ENCODE measurements around the gene RTP5.

Gene RTP5

DNA sequence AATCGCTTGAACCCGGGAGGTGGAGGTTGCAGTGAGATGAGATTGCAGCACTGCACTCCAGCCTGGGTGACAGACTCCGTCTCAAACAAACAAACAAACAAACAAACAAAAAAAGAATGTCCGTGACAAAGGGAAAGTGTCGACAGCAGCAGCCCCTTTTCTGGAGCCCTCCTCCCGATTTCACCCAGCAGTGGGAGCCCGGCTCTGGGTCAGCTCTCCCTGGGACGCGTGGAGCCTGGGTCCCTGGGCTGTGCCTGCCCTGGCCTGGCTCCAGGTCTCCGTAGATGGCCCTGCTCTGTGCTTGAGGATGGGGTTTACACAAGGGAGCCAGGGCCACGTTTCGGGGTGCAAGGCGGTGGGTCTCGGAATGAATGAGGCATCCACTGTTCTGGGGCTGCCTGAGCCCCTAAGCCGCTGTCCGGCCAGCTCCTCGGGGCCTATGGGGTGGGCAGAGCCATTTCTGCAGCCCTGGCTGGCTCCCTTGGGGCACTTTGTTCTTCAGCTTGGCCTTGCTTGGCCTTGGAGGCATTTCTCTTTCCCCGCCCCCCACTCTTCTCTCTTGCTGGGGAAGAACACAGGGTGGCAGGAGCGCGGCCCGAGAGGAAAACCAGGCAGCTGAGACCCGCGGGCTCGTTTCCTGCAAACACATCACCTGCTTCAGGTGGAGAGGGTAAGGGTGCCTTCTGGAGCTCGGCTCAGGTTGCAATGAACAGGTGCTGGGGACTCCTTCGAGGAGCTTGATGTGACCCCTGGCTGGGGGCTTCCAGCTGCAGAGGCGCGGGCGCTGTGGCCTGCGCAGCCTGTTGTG is 29.1 kb downstream of the RTP5 start:
- TF ChIP-seq, protein P1, sequence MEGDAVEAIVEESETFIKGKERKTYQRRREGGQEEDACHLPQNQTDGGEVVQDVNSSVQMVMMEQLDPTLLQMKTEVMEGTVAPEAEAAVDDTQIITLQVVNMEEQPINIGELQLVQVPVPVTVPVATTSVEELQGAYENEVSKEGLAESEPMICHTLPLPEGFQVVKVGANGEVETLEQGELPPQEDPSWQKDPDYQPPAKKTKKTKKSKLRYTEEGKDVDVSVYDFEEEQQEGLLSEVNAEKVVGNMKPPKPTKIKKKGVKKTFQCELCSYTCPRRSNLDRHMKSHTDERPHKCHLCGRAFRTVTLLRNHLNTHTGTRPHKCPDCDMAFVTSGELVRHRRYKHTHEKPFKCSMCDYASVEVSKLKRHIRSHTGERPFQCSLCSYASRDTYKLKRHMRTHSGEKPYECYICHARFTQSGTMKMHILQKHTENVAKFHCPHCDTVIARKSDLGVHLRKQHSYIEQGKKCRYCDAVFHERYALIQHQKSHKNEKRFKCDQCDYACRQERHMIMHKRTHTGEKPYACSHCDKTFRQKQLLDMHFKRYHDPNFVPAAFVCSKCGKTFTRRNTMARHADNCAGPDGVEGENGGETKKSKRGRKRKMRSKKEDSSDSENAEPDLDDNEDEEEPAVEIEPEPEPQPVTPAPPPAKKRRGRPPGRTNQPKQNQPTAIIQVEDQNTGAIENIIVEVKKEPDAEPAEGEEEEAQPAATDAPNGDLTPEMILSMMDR (IDR thresholded peaks at IDR 0.05; ENCODE audit: insufficient read depth, missing control alignments) = no peak
- FAIRE-seq (no peak), DNase-seq (ENCODE audit: insufficient read length, low spot score) (no peak)

DNA sequence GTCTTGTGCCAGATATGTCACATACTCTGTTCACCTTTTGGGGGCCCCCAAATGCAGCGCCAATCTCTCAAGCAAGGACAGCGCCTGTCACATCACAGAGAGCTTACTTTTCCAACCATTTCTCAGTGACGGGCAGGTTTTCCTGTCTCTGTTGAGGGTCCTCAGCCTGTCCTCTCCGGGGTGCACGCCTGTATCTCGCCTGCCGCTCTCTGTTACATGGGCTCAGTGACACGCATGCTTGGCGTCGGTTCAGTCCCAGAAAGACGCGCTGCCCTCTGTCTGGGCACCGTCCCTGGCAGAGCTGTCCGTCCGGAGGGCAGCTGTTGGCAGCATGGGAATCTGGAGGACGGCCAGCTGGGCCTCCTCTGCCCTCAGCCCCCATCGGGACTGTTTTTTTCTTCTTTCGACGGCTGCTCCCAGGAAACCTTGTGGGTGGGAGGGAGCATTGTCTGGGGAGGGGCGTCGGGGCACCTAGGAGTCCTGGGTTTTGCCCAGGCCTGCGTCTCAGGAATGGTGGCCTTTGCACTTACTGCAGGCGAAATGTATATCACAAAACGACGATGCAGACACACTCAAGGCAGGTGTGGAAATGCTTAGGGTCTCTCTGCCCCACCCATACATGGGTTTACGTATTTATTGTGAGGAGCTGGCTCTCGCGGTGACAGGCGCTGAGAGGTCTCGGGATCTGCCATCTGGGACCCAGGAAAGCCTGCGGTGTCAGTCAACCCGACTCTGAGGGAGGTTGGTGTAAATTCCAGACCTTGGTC is 30.9 kb downstream of the RTP5 start:
- no peak for DNase-seq (ENCODE audit: insufficient read length, low spot score)
- TF ChIP-seq, protein P1 (IDR thresholded peaks at IDR 0.05; ENCODE audit: insufficient read depth, missing control alignments) = no peak
- FAIRE-seq = no peak

DNA sequence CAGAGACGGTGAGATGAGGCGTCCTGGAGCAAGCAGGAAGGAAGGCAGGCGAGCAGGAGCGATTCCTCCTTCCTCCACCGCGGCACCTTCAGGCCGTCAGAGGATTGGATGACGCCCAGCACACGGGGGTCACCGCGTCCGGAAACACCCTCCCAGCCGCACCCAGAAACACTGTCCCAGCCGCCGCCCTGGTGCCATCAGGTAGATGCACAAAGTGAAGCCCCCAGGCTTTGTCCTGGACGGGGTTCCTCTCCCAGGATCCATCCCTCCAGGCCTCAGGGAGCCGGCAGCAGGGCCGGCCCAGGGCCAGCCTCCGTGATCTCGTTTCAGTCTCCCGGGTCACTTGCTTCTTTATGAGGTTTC is 31.5 kb downstream of the RTP5 start:
- TF ChIP-seq, protein P1 (IDR thresholded peaks at IDR 0.05; ENCODE audit: insufficient read depth, missing control alignments) = no peak
- FAIRE-seq = no peak
- no peak for DNase-seq (ENCODE audit: insufficient read length, low spot score)

DNA sequence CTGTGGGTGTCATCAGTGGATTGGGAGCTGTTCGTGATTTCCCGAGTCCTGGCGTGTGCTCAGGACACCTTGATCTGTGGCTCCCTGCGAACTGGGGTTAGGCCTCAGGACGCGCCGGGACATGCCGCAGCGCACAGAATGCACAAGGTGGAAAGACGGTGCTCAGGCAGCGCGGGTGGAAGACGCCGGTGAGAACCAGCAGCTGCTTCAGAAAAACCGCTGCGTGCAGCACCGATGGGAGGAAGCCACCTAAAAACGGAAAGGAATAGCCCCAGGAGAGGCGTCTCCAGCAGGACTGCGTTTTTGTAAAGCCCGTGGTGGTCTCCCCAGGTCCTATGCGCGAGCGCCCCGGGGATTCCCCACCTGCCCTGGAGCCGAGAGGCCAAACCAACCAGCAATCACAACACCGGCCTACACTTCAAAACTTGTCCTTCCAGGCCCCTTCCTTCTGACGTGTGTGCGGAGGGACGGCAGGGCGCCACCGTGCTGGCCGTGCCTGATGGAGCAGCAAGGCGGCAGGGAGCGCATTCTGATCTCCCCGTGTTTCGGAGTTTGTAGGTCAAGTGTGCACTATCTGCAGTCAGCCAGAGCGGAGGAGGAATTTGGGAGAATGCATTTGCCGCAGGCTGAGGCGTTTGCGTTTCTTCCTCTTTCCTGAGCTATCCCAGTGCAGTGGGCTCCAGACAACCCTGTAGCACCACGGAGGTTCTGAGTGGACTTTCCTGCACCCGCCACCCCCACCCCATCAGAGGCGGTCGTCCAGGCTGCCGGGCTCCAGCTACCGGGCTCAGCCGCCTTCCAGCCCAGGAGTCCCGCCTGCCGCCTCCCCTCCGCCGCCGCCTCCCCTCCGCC is 32.2 kb downstream of the RTP5 start:
- no peak for FAIRE-seq
- no peak for DNase-seq (ENCODE audit: insufficient read length, low spot score)
- TF ChIP-seq, protein P1 (IDR thresholded peaks at IDR 0.05; ENCODE audit: insufficient read depth, missing control alignments) = no peak

DNA sequence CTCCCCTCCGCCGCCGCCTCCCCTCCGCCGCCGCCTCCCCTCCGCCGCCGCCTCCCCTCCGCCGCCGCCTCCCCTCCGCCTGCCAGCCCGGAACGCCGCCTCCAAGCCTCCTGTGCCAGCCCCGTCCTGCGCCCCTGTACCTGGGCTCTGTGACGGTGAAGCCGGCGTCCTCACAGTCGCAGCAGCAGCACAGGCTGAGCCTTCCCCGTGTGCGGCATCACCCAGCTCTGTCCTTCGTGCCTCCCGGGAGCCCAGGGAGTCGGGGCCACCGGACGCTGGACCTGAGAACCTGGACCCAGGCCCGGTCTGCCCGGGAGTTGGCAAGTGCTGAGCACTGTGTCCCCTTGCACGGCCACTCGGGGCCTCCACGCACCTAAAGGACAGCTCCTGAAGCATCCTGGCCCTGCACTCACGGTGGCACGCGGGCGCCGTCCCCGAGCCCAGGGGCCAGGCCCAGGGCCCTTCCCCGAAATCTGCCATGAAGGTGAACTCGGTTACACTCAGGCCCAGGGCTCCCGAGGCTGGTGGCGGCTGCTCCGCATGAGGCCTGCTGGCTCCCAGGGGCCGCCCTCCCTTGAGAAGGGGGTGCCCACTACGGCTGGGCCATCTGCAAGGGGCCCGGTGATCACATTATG is 32.9 kb downstream of the RTP5 start:
- DNase-seq (ENCODE audit: insufficient read length, low spot score) (no peak), FAIRE-seq (no peak)

More for the DNA sequence above, 32.9 kb downstream of the RTP5 start:
- TF ChIP-seq, protein P1 (IDR thresholded peaks at IDR 0.05; ENCODE audit: insufficient read depth, missing control alignments) = no peak

Data from D721Med (cell line).